A673 (cell line): ENCODE data around the gene EML6.

Experiments used
- EZH2 ChIP-seq: fragments of 200-600 bp; sonication (generic); IDR thresholded peaks from 2 replicates; pipeline ENCODE4 v1.6.1; 2017; ENCODE audit warnings: borderline replicate concordance, low read depth, mild to moderate bottlenecking, mixed read lengths, antibody characterized with exemption, low read length; ENCODE audit not compliant: poor library complexity, severe bottlenecking
- TF ChIP-seq, protein P1 (sequence below): fragments of 300-800, 200-600 bp; sonication (generic); conservative IDR thresholded peaks from 2 replicates; pipeline ENCODE4 v1.5.1; 2017; ENCODE audit warnings: low read depth, mild to moderate bottlenecking, antibody characterized with exemption, low read length, moderate library complexity, mixed read lengths

GRCh38 chr2:54728669-54729120, 5.2 kb downstream of the EML6 start:
- TF ChIP-seq, protein P1, sequence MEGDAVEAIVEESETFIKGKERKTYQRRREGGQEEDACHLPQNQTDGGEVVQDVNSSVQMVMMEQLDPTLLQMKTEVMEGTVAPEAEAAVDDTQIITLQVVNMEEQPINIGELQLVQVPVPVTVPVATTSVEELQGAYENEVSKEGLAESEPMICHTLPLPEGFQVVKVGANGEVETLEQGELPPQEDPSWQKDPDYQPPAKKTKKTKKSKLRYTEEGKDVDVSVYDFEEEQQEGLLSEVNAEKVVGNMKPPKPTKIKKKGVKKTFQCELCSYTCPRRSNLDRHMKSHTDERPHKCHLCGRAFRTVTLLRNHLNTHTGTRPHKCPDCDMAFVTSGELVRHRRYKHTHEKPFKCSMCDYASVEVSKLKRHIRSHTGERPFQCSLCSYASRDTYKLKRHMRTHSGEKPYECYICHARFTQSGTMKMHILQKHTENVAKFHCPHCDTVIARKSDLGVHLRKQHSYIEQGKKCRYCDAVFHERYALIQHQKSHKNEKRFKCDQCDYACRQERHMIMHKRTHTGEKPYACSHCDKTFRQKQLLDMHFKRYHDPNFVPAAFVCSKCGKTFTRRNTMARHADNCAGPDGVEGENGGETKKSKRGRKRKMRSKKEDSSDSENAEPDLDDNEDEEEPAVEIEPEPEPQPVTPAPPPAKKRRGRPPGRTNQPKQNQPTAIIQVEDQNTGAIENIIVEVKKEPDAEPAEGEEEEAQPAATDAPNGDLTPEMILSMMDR: no peak
- TF ChIP-seq EZH2: no peak
